CD14-positive monocyte (primary cell): Measurements from ENCODE around the gene LAMTOR1. TPM values are rescaled to one million over a fixed set of nuclear protein-coding genes. Genes with fewer than 3 reads are reported as not detected.

Source experiments
- DNase-seq, 3 donors: peaks; one replicate each; pipeline ENCODE4 v3.0.0-alpha.2; 2011 to 2022
- H2AFZ ChIP-seq: 2 replicates; pipeline ENCODE4 v1.6.0; 2012; ENCODE audit warnings: mild to moderate bottlenecking, low read depth, low read length, inconsistent platforms; ENCODE audit not compliant: insufficient read depth, poor library complexity, severe bottlenecking
- H3K27ac ChIP-seq, 2 donors: 1 replicate in 1 of 2; 2 replicates in 1 of 2; pipeline ENCODE4 v1.5.1; 2012 to 2013; ENCODE audit warnings: low read length in 2 of 2, control low read depth in 1 of 2, inconsistent platforms in 1 of 2, low read depth in 1 of 2, mild to moderate bottlenecking in 1 of 2
- H3K27me3 ChIP-seq, 2 donors: one replicate each; pipeline versions ENCODE4 v1.6.0 to v1.6.1; 2011 to 2013; ENCODE audit warnings: low read length in 2 of 2; ENCODE audit not compliant: control insufficient read depth in 2 of 2, insufficient read depth in 2 of 2
- H3K36me3 ChIP-seq, 2 donors: replicated peaks in 1 of 2; 1 replicate in 1 of 2; 2 replicates in 1 of 2; pipeline versions ENCODE4 v1.5.1 to v1.6.1; 2012 to 2013; ENCODE audit warnings: low read length in 2 of 2, control low read depth in 1 of 2, inconsistent platforms in 1 of 2, mild to moderate bottlenecking in 1 of 2; ENCODE audit not compliant: insufficient read depth in 2 of 2, control insufficient read depth in 1 of 2
- H3K4me1 ChIP-seq, 2 donors: 1 replicate in 1 of 2; 2 replicates in 1 of 2; pipeline versions ENCODE4 v1.5.1 to v1.6.1; 2012 to 2013; ENCODE audit warnings: low read length in 2 of 2, control low read depth in 1 of 2, inconsistent platforms in 1 of 2, mild to moderate bottlenecking in 1 of 2, moderate library complexity in 1 of 2; ENCODE audit not compliant: insufficient read depth in 2 of 2, control insufficient read depth in 1 of 2
- H3K4me2 ChIP-seq: replicated peaks from 2 replicates; pipeline ENCODE3; 2012; ENCODE audit warnings: low read length, moderate library complexity, mild to moderate bottlenecking; ENCODE audit not compliant: poor library complexity, severe bottlenecking; ENCODE audit errors: extremely low read depth
- H3K4me3 ChIP-seq, 3 experiments: fragments of 200-600 bp in 1 of 3; sonication (generic) in 1 of 3; replicated peaks in 1 of 3; 1 replicate in 2 of 3; 2 replicates in 1 of 3; pipeline ENCODE4 v1.5.1; 2011 to 2013; ENCODE audit warnings: low read length in 3 of 3, mild to moderate bottlenecking in 3 of 3, control low read depth in 2 of 3, low read depth in 2 of 3, inconsistent platforms in 1 of 3, moderate library complexity in 1 of 3
- H3K79me2 ChIP-seq: 2 replicates; pipeline ENCODE4 v1.6.0; 2012; ENCODE audit warnings: mild to moderate bottlenecking, control low read depth, inconsistent platforms, low read length, moderate library complexity; ENCODE audit not compliant: insufficient read depth
- H3K9ac ChIP-seq: 2 replicates; pipeline ENCODE4 v1.6.0; 2017; ENCODE audit warnings: low read length, mild to moderate bottlenecking; ENCODE audit not compliant: insufficient read depth, poor library complexity, severe bottlenecking
- H3K9me3 ChIP-seq, 2 donors: replicated peaks in 1 of 2; 1 replicate in 1 of 2; 2 replicates in 1 of 2; pipeline versions ENCODE4 v1.5.1 to v1.6.1; 2012 to 2013; ENCODE audit warnings: low read length in 2 of 2, control low read depth in 1 of 2; ENCODE audit not compliant: control insufficient read depth in 1 of 2, insufficient read depth in 1 of 2
- H4K20me1 ChIP-seq: 2 replicates; pipeline ENCODE4 v1.6.0; 2012; ENCODE audit warnings: mild to moderate bottlenecking, low read length, control low read depth, moderate library complexity; ENCODE audit not compliant: insufficient read depth
- H3K27ac Mint-ChIP-seq, 7 donors: one replicate each; pipeline ENCODE4 v1.8.0; 2020; ENCODE audit warnings: mild to moderate bottlenecking in 7 of 7, mixed read lengths in 7 of 7, moderate library complexity in 6 of 7, inconsistent platforms in 2 of 7
- H3K27me3 Mint-ChIP-seq, 3 donors: one replicate each; pipeline ENCODE4 v1.8.0; 2021 to 2022; ENCODE audit warnings: low read depth in 3 of 3, mild to moderate bottlenecking in 3 of 3, mixed read lengths in 3 of 3, moderate library complexity in 3 of 3, inconsistent platforms in 1 of 3
- H3K36me3 Mint-ChIP-seq, 2 donors: one replicate each; pipeline ENCODE4 v1.8.0; 2020; ENCODE audit warnings: mixed read lengths in 2 of 2, inconsistent platforms in 1 of 2, mild to moderate bottlenecking in 1 of 2
- H3K4me1 Mint-ChIP-seq: one replicate; pipeline ENCODE4 v1.8.0; 2020; ENCODE audit warnings: mild to moderate bottlenecking, mixed read lengths
- H3K4me3 Mint-ChIP-seq, 2 donors: one replicate each; pipeline ENCODE4 v1.8.0; 2020; ENCODE audit warnings: mild to moderate bottlenecking in 2 of 2, mixed read lengths in 2 of 2, moderate library complexity in 1 of 2
- H3K9me3 Mint-ChIP-seq, 7 donors: one replicate each; pipeline ENCODE4 v1.8.0; 2020 to 2022; ENCODE audit warnings: mixed read lengths in 7 of 7, mild to moderate bottlenecking in 6 of 7, moderate library complexity in 6 of 7, inconsistent platforms in 2 of 7
- CTCF ChIP-seq: fragments of 200-600 bp; IDR thresholded peaks from one replicate; pipeline ENCODE4 v1.8.0; 2022; ENCODE audit warnings: antibody characterized with exemption, mild to moderate bottlenecking
- WGBS: methylation state at CpG from one replicate; pipeline ENCODE4 v1.1.5; 2013; ENCODE audit warnings: missing lambda C conversion rate; ENCODE audit not compliant: insufficient coverage; 5-methylcytosine and 5-hydroxymethylcytosine counted together
- intact Hi-C, 2 donors: fragments of 100-400 bp; cut with micrococcal nuclease; formaldehyde crosslinking; loops; one replicate each; pipeline versions ENCODE4 v1.15.0 to v1.15.1; 2023
- polyA plus RNA-seq, 3 donors: library from polyadenylated mRNA; depleted of rRNA in 1 of 3; unstranded in 2 of 3; stranded (reverse) in 1 of 3; fragments of 300-500 nt in 2 of 3; fragments of >200 nt in 1 of 3; fragmentation: Illumina TruSeq in 2 of 3; gene quantifications; 1 replicate in 2 of 3; 2 replicates in 1 of 3; pipeline ENCODE4 v1.2.3, GENCODE V29; 2012 to 2021

Gene LAMTOR1
- polyA plus RNA-seq, 3 donors: 224 to 292 (median 256) TPM

GRCh38 chr11:72119198-72119597, 16.1 kb upstream of the LAMTOR1 start:
- no peaks in the 10 kb centered on the region for H3K27me3 ChIP-seq
- H3K4me1 ChIP-seq: peaks cover 37 to 39% of the 10 kb centered on the region in 2 donors
- peak in 1 of 3 donors; percentile 40 for DNase-seq
- Mint-ChIP-seq H3K27ac (peak overlapping the region; percentile 61 to 91 (median 87)), H3K36me3 (peaks cover 2 to 9% of the 10 kb centered on the region in 2 donors), H3K4me1 (peaks cover 42% of the 10 kb centered on the region), H3K4me3 (no peak overlapping the region), H3K27me3 (peaks cover 0 to 3% (median 0%) of the 10 kb centered on the region in 3 donors), H3K9me3 (peaks cover 0 to 4% (median 0%) of the 10 kb centered on the region in 7 donors)
- no peaks in the 10 kb centered on the region for H3K36me3 ChIP-seq
- H3K79me2 ChIP-seq: no peaks in the 10 kb centered on the region
- no peak overlapping the region for H3K4me2 ChIP-seq
- no peaks in the 10 kb centered on the region for H4K20me1 ChIP-seq
- no peak overlapping the region for H3K9ac ChIP-seq
- peaks cover 0 to under 1% of the 10 kb centered on the region in 2 donors for H3K9me3 ChIP-seq
- no peak for TF ChIP-seq CTCF
- no CpG with 5 or more reads among the region's 6 CpGs for WGBS
- H3K27ac ChIP-seq: peak overlapping the region; percentile 43 to 73
- intact Hi-C loops: no loop called here
- H3K4me3 ChIP-seq: no peak overlapping the region
- peak overlapping the region; percentile 63 for H2AFZ ChIP-seq

GRCh38 chr11:72116019-72116755, 13.1 kb upstream of the LAMTOR1 start:
- TF ChIP-seq CTCF: no peak
- H4K20me1 ChIP-seq: no peaks in the 10 kb centered on the region
- peaks cover 0 to 5% (median 0%) of the 10 kb centered on the region in 7 donors for H3K9me3 Mint-ChIP-seq
- H3K4me2 ChIP-seq: no peak overlapping the region
- H3K4me1 Mint-ChIP-seq: peaks cover 53% of the 10 kb centered on the region
- H2AFZ ChIP-seq: peak overlapping the region; percentile 43
- H3K36me3 Mint-ChIP-seq: peaks cover 7 to 12% of the 10 kb centered on the region in 2 donors
- H3K4me3 ChIP-seq: no peak overlapping the region
- H3K9ac ChIP-seq: no peak overlapping the region
- H3K27ac Mint-ChIP-seq: peak overlapping the region in 4 of 7 donors; percentile 6 to 65 (median 28)
- H3K27me3 Mint-ChIP-seq: peaks cover 0 to 5% (median 0%) of the 10 kb centered on the region in 3 donors
- peaks cover 7% of the 10 kb centered on the region for H3K79me2 ChIP-seq
- 94% methylated on average over 3 of the region's 6 CpGs for WGBS
- peaks cover 50 to 54% of the 10 kb centered on the region in 2 donors for H3K4me1 ChIP-seq
- H3K27me3 ChIP-seq: no peaks in the 10 kb centered on the region
- H3K9me3 ChIP-seq: no peaks in the 10 kb centered on the region
- DNase-seq: peak in 1 of 3 donors; percentile 33
- intact Hi-C loops: no loop called here
- H3K4me3 Mint-ChIP-seq: no peak overlapping the region
- H3K36me3 ChIP-seq: no peaks in the 10 kb centered on the region
- peak overlapping the region in 1 of 2 donors; percentile 46 for H3K27ac ChIP-seq
